ENCODE measurements around the gene SNX30.

SNX30 gene

GRCh38 chr9:112858005-112858404 lies 107.4 kb downstream of the SNX30 start:
- DNase-seq (ENCODE audit: low read depth): no peak

GRCh38 chr9:112858625-112859147 lies 108.1 kb downstream of the SNX30 start:
- no peak for DNase-seq (ENCODE audit: low read depth)

GRCh38 chr9:112860451-112860850 lies 109.9 kb downstream of the SNX30 start:
- no peak for DNase-seq (ENCODE audit: low read depth)

GRCh38 chr9:112861155-112861554 lies 110.6 kb downstream of the SNX30 start:
- no peak for DNase-seq (ENCODE audit: low read depth)

- no peak for DNase-seq (ENCODE audit: low read depth)
These were observed 111.3 kb downstream of the SNX30 start for GRCh38 chr9:112861638-112862555.

- DNase-seq (ENCODE audit: low read depth): no peak
These were observed 112.7 kb downstream of the SNX30 start for GRCh38 chr9:112863214-112863613.

GRCh38 chr9:112863746-112864145 lies 113.2 kb downstream of the SNX30 start:
- no peak for DNase-seq (ENCODE audit: low read depth)

- DNase-seq (ENCODE audit: low read depth): no peak
These were observed 113.8 kb downstream of the SNX30 start for GRCh38 chr9:112864403-112864802.

GRCh38 chr9:112864982-112865381 lies 114.4 kb downstream of the SNX30 start:
- no peak for DNase-seq (ENCODE audit: low read depth)

- DNase-seq (ENCODE audit: low read depth): no peak
These were observed 116.2 kb downstream of the SNX30 start for GRCh38 chr9:112866662-112867274.

GRCh38 chr9:112867275-112867991 lies 116.9 kb downstream of the SNX30 start:
- DNase-seq (ENCODE audit: low read depth): peak; percentile 72

GRCh38 chr9:112868461-112868860 lies 117.9 kb downstream of the SNX30 start:
- DNase-seq (ENCODE audit: low read depth): no peak

GRCh38 chr9:112869041-112869529 lies 118.5 kb downstream of the SNX30 start:
- no peak for DNase-seq (ENCODE audit: low read depth)

GRCh38 chr9:112869917-112870316 lies 119.4 kb downstream of the SNX30 start:
- DNase-seq (ENCODE audit: low read depth): no peak

GRCh38 chr9:112870556-112870955 lies 120.0 kb downstream of the SNX30 start:
- no peak for DNase-seq (ENCODE audit: low read depth)

GRCh38 chr9:112872019-112872418 lies 121.5 kb downstream of the SNX30 start:
- no peak for DNase-seq (ENCODE audit: low read depth)

- DNase-seq (ENCODE audit: low read depth): no peak
These were observed 123.3 kb downstream of the SNX30 start for GRCh38 chr9:112873773-112874405.

GRCh38 chr9:112878752-112879151 lies 128.2 kb downstream of the SNX30 start:
- no peak for DNase-seq (ENCODE audit: low read depth)

GRCh38 chr9:112880650-112881049 lies 130.1 kb downstream of the SNX30 start:
- DNase-seq (ENCODE audit: low read depth): no peak

GRCh38 chr9:112881331-112881730 lies 130.8 kb downstream of the SNX30 start:
- no peak for DNase-seq (ENCODE audit: low read depth)

GRCh38 chr9:112884101-112884500 lies 133.5 kb downstream of the SNX30 start:
- DNase-seq (ENCODE audit: low read depth): no peak

- DNase-seq (ENCODE audit: low read depth): no peak
These were observed 134.2 kb downstream of the SNX30 start for GRCh38 chr9:112884721-112885120.

Measured in GM04503 (cell line).